Astrocyte (in vitro differentiated cells and primary cell): ENCODE data around the gene TTC34. TPM values are rescaled to one million over a fixed set of nuclear protein-coding genes. Genes with fewer than 3 reads are reported as not detected.
"Not testable (repeated sequence)": the region's sequence is repeated elsewhere in the genome, so short reads cannot be mapped to it uniquely, and the experiment has no call there.

Experiments
- DNase-seq: peaks from one replicate; pipeline ENCODE4 v3.0.0-alpha.2; 2010; ENCODE audit warnings: low read depth
- FAIRE-seq: peaks from 2 replicates; lab custom pipeline; 2011; peaks lifted over from hg19 to GRCh38; lab: Jason Lieb, UNC
- H2AFZ ChIP-seq: 2 replicates; pipeline ENCODE4 v1.6.0; 2012; ENCODE audit warnings: low read depth, low read length, inconsistent platforms
- H3K27ac ChIP-seq: 2 replicates; pipeline ENCODE4 v1.5.1; 2011; ENCODE audit warnings: low read depth, low read length, inconsistent platforms
- H3K27me3 ChIP-seq: 2 replicates; pipeline ENCODE4 v1.6.0; 2011; ENCODE audit warnings: low read length, inconsistent platforms; ENCODE audit not compliant: insufficient read depth
- H3K36me3 ChIP-seq: 2 replicates; pipeline ENCODE4 v1.5.1; 2011; ENCODE audit warnings: low read length, inconsistent platforms; ENCODE audit not compliant: insufficient read depth
- H3K4me1 ChIP-seq: 2 replicates; pipeline ENCODE4 v1.5.1; 2011; ENCODE audit warnings: low read length, inconsistent platforms; ENCODE audit not compliant: insufficient read depth
- H3K4me2 ChIP-seq: 2 replicates; pipeline ENCODE4 v1.6.0; 2012; ENCODE audit warnings: low read length, inconsistent platforms
- H3K4me3 ChIP-seq: 2 replicates; pipeline ENCODE4 v1.5.1; 2011; ENCODE audit warnings: low read depth, mild to moderate bottlenecking, low read length, inconsistent platforms; ENCODE audit not compliant: insufficient read depth
- H3K79me2 ChIP-seq: 2 replicates; pipeline ENCODE4 v1.6.0; 2012; ENCODE audit warnings: mild to moderate bottlenecking, low read length, inconsistent platforms; ENCODE audit not compliant: insufficient read depth
- H3K9ac ChIP-seq: 2 replicates; pipeline ENCODE4 v1.6.0; 2012; ENCODE audit warnings: mild to moderate bottlenecking, low read length, inconsistent platforms
- H3K9me3 ChIP-seq: 2 replicates; pipeline ENCODE4 v1.5.1; 2012; ENCODE audit warnings: low read depth, mild to moderate bottlenecking, low read length, inconsistent platforms; ENCODE audit not compliant: insufficient read depth
- H4K20me1 ChIP-seq: 2 replicates; pipeline ENCODE4 v1.6.0; 2012; ENCODE audit warnings: low read length, inconsistent platforms; ENCODE audit not compliant: insufficient read depth
- H3K27ac Mint-ChIP-seq: one replicate; pipeline ENCODE4 v1.8.0; 2021; ENCODE audit warnings: mild to moderate bottlenecking, mixed read lengths; ENCODE audit not compliant: unreplicated experiment
- H3K27me3 Mint-ChIP-seq: one replicate; pipeline ENCODE4 v1.8.0; 2021; ENCODE audit warnings: low read depth, mixed read lengths; ENCODE audit not compliant: unreplicated experiment
- H3K36me3 Mint-ChIP-seq: one replicate; pipeline ENCODE4 v1.8.0; 2021; ENCODE audit warnings: low read depth, mixed read lengths; ENCODE audit not compliant: unreplicated experiment
- H3K4me1 Mint-ChIP-seq: one replicate; pipeline ENCODE4 v1.8.0; 2021; ENCODE audit warnings: low read depth, mixed read lengths; ENCODE audit not compliant: unreplicated experiment
- H3K4me3 Mint-ChIP-seq: one replicate; pipeline ENCODE4 v1.8.0; 2021; ENCODE audit warnings: mild to moderate bottlenecking, moderate library complexity, mixed read lengths; ENCODE audit not compliant: unreplicated experiment
- H3K9me3 Mint-ChIP-seq: one replicate; pipeline ENCODE4 v1.8.0; 2021; ENCODE audit warnings: mild to moderate bottlenecking, mixed read lengths; ENCODE audit not compliant: unreplicated experiment
- total RNA-seq: library from RNA; stranded (reverse); gene quantifications from 2 replicates; pipeline ENCODE4 v1.2.1, GENCODE V29; 2021

Gene TTC34
- total RNA-seq, 1 donor from 2014 or later = 0.39 TPM

DNA sequence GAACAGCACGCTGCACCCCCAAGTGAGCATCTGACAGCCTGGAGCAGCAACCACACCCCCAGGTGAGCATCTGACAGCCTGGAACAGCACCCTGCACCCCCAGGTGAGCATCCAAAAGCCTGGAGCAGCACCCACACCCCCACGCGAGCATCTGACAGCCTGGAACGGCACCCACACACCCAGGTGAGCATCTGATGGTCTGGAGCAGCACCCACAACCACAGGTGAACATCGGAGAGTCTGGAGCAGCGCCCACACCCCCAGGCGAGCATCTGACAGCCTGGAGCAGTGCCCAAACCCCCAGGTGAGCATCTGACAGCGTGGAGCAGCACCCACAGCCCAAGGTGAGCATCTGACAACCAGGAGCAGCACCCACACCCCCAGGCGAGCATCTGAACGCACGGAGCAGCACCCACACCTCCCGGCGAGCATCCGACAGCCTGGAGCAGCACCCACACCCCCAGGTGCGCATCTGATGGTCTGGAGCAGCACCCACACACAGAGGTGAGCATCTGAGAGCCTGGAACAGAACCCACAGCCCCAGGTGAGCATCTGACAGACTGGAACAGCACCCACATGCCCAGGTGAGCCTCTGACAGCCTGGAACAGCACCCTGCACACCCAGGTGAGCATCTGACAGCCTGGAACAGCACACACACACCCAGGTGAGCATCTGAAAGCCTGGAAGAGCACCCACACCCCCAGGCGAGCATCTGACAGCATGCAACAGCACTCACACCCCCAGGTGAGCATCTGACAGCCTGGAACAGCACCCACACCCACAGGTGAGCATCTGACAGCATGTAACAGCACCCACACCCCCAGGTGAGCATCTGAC lies 145.7 kb downstream of the TTC34 start:
- DNase-seq, H3K36me3 ChIP-seq, FAIRE-seq, H3K4me1 Mint-ChIP-seq, H3K4me3 ChIP-seq, H3K27ac ChIP-seq, H3K79me2 ChIP-seq, H3K27me3 ChIP-seq, H3K9ac ChIP-seq, H3K4me1 ChIP-seq, H4K20me1 ChIP-seq, H3K4me3 Mint-ChIP-seq, H2AFZ ChIP-seq, H3K27ac Mint-ChIP-seq, H3K4me2 ChIP-seq: not testable (repeated sequence)
- Mint-ChIP-seq H3K36me3 (peaks cover 21% of the 10 kb centered on the region), H3K27me3 (peaks cover 15% of the 10 kb centered on the region), H3K9me3 (peaks cover 39% of the 10 kb centered on the region)
- peaks cover 49% of the 10 kb centered on the region for H3K9me3 ChIP-seq

- H3K4me1 ChIP-seq, H3K27ac ChIP-seq, H3K4me2 ChIP-seq, H3K4me1 Mint-ChIP-seq, H3K27me3 ChIP-seq, H3K4me3 ChIP-seq, H3K9ac ChIP-seq, FAIRE-seq, H3K79me2 ChIP-seq, DNase-seq, H3K4me3 Mint-ChIP-seq, H4K20me1 ChIP-seq, H3K36me3 ChIP-seq, H2AFZ ChIP-seq: not testable (repeated sequence)
- Mint-ChIP-seq H3K9me3 (peaks cover 39% of the 10 kb centered on the region), H3K36me3 (peaks cover 21% of the 10 kb centered on the region), H3K27me3 (peaks cover 15% of the 10 kb centered on the region), H3K27ac (peak overlapping the region; percentile 63)
- peaks cover 49% of the 10 kb centered on the region for H3K9me3 ChIP-seq
Observed at GRCh38 chr1:2654443-2654948, 147.0 kb downstream of the TTC34 start.

DNA sequence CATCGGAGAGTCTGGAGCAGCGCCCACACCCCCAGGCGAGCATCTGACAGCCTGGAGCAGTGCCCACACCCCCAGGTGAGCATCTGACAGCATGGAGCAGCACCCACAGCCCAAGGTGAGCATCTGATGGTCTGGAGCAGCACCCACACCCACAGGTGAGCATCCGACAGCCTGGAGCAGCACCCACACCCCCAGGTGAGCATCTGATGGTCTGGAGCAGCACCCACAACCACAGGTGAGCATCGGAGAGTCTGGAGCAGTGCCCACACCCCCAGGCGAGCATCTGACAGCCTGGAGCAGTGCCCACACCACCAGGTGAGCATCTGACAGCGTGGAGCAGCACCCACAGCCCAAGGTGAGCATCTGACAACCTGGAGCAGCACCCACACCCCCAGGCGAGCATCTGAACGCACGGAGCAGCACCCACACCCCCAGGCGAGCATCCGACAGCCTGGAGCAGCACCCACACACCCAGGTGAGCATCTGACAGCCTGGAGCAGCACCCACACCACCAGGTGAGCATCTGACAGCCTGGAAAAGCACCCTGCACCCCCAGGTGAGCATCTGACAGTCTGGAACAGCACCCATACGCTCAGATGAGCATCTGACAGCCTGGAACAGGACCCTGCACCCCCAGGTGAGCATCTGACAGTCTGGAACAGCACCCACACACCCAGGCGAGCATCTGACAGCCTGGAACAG lies 147.6 kb downstream of the TTC34 start:
- not testable (repeated sequence) for H3K79me2 ChIP-seq, H3K9ac ChIP-seq, H3K4me3 Mint-ChIP-seq, H3K4me1 ChIP-seq, H3K36me3 ChIP-seq, H3K4me2 ChIP-seq, H3K4me1 Mint-ChIP-seq, H3K27ac ChIP-seq, FAIRE-seq, H2AFZ ChIP-seq, DNase-seq, H3K27me3 ChIP-seq, H3K4me3 ChIP-seq, H3K27ac Mint-ChIP-seq, H4K20me1 ChIP-seq
- Mint-ChIP-seq H3K36me3 (peaks cover 21% of the 10 kb centered on the region), H3K27me3 (peaks cover 15% of the 10 kb centered on the region), H3K9me3 (peaks cover 39% of the 10 kb centered on the region)
- peaks cover 49% of the 10 kb centered on the region for H3K9me3 ChIP-seq

- H3K4me3 Mint-ChIP-seq = not testable (repeated sequence)
- peaks cover 15% of the 10 kb centered on the region for H3K27me3 Mint-ChIP-seq
Observed at GRCh38 chr1:2652926-2653571, 148.4 kb downstream of the TTC34 start.

GRCh38 chr1:2652152-2652925 lies 149.2 kb downstream of the TTC34 start:
- not testable (repeated sequence) for H3K27ac ChIP-seq, H3K4me3 ChIP-seq, H3K27me3 ChIP-seq, H3K4me3 Mint-ChIP-seq, H4K20me1 ChIP-seq, H3K4me1 ChIP-seq, H2AFZ ChIP-seq, H3K36me3 ChIP-seq, H3K9ac ChIP-seq, DNase-seq, H3K4me1 Mint-ChIP-seq, FAIRE-seq, H3K4me2 ChIP-seq, H3K79me2 ChIP-seq, H3K27ac Mint-ChIP-seq
- peaks cover 21% of the 10 kb centered on the region for H3K36me3 Mint-ChIP-seq
- H3K9me3 ChIP-seq = peaks cover 47% of the 10 kb centered on the region
- peaks cover 45% of the 10 kb centered on the region for H3K9me3 Mint-ChIP-seq
- peaks cover 15% of the 10 kb centered on the region for H3K27me3 Mint-ChIP-seq

More at GRCh38 chr1:2652926-2653571, 148.4 kb downstream of the TTC34 start:
- not testable (repeated sequence) for H3K4me2 ChIP-seq, H2AFZ ChIP-seq, H3K4me3 ChIP-seq, H3K9ac ChIP-seq, H3K27me3 ChIP-seq, H4K20me1 ChIP-seq, H3K4me1 ChIP-seq, H3K4me1 Mint-ChIP-seq, DNase-seq, H3K27ac ChIP-seq, H3K27ac Mint-ChIP-seq, FAIRE-seq, H3K36me3 ChIP-seq, H3K79me2 ChIP-seq
- Mint-ChIP-seq H3K36me3 (peaks cover 21% of the 10 kb centered on the region), H3K9me3 (peaks cover 41% of the 10 kb centered on the region)
- H3K9me3 ChIP-seq = peaks cover 49% of the 10 kb centered on the region
